ENCODE results near the gene RASSF6. TPM values are rescaled to one million over a fixed set of nuclear protein-coding genes. Genes with fewer than 3 reads are reported as not detected.
A peak's percentile ranks its signal among the peaks of the same experiment; 100 is the strongest.
"Not testable (repeated sequence)": the region's sequence is repeated elsewhere in the genome, so short reads cannot be mapped to it uniquely, and the experiment has no call there.

Gene RASSF6
- total RNA-seq, 1 experiment from 2014 or later: 0.15 TPM

- peak; percentile 82 for DNase-seq (ENCODE audit: low spot score)
- TF ChIP-seq CTCF (IDR thresholded peaks at IDR 0.05): peak; percentile 87
- no peak for TF ChIP-seq NR3C1 (CRISPR knock-in tag; conservative IDR thresholded peaks at IDR 0.05; ENCODE audit: low read depth)
- TF ChIP-seq PRDM15 (CRISPR knock-in tag; IDR thresholded peaks at IDR 0.05): 0 out of 2 replicates have a peak, but pooled peaks have one; percentile 13
- Mint-ChIP-seq H3K27me3 (ENCODE audit: low read depth) (no peaks in the 10 kb centered on the region), H3K27ac (no peak overlapping the region), H3K9me3 (peaks cover 8% of the 10 kb centered on the region), H3K4me1 (peaks cover 10% of the 10 kb centered on the region), H3K36me3 (no peaks in the 10 kb centered on the region), H3K4me3 (no peak overlapping the region)
- ChIA-PET CTCF (interaction anchor here (0.6 to 4.9 kb wide), 43 partner anchors 8 to 564 kb away, joined by 3 to 80 read pairs (median 5); partner anchors contain the start of genes CXCL2, CXCL5, CXCL6 and PF4V1), POLR2A (interaction anchor here (1.2 kb wide), 1 partner anchor 80 kb away, joined by 6 read pairs; no protein-coding TSS in a partner anchor)
- peak; percentile 100 for ATAC-seq
Measured at GRCh38 chr4:73573794-73574528, 46.3 kb downstream of the RASSF6 start.

GRCh38 chr4:73550865-73551264, 69.4 kb downstream of the RASSF6 start:
- CTCF ChIA-PET; H3K4me1 Mint-ChIP-seq; H3K27me3 Mint-ChIP-seq (ENCODE audit: low read depth); H3K27ac Mint-ChIP-seq; POLR2A ChIA-PET; DNase-seq (ENCODE audit: low spot score); H3K4me3 Mint-ChIP-seq; ATAC-seq: not testable (repeated sequence)
- Mint-ChIP-seq H3K9me3 (peaks cover 30% of the 10 kb centered on the region), H3K36me3 (peaks cover 14% of the 10 kb centered on the region)

- H3K4me3 Mint-ChIP-seq: no peak overlapping the region
- ATAC-seq: no peak
- peaks cover 7% of the 10 kb centered on the region; the same call in 1 of the 2 replicates for H3K36me3 Mint-ChIP-seq
- no peak overlapping the region for H3K27ac Mint-ChIP-seq
- no peaks in the 10 kb centered on the region for H3K4me1 Mint-ChIP-seq
- TF ChIP-seq IRF1 (CRISPR knock-in tag; IDR thresholded peaks at IDR 0.05) (no peak), CBFB (CRISPR knock-in tag; IDR thresholded peaks at IDR 0.05; ENCODE audit: low read depth) (no peak), MLX (CRISPR knock-in tag; IDR thresholded peaks at IDR 0.05) (no peak), EMX1 (CRISPR knock-in tag; IDR thresholded peaks at IDR 0.05) (no peak), ZNF532 (CRISPR knock-in tag; IDR thresholded peaks at IDR 0.05; ENCODE audit: borderline replicate concordance) (no peak), GABPB1 (CRISPR knock-in tag; IDR thresholded peaks at IDR 0.05) (no peak), ZNF512 (CRISPR knock-in tag; IDR thresholded peaks at IDR 0.05; ENCODE audit: borderline replicate concordance) (no peak)
- H3K9me3 Mint-ChIP-seq: peaks cover 26% of the 10 kb centered on the region
- POLR2A ChIA-PET: no interaction called here
- CTCF ChIA-PET: interaction anchor here (1.5 kb wide), 1 partner anchor 29 kb away, joined by 7 read pairs; no protein-coding TSS in a partner anchor
- no peaks in the 10 kb centered on the region for H3K27me3 Mint-ChIP-seq (ENCODE audit: low read depth)
- DNase-seq (ENCODE audit: low spot score): no peak
Measured at GRCh38 chr4:73544620-73545019, 75.6 kb downstream of the RASSF6 start.

Measured in WTC11 (cell line).